H1 (cell line): ENCODE measurements around the gene MSANTD2. TPM values are rescaled to one million over a fixed set of nuclear protein-coding genes. Genes with fewer than 3 reads are reported as not detected.
A peak's percentile ranks its signal among the peaks of the same experiment; 100 is the strongest.

Experiments used
- BACH1 ChIP-seq: IDR thresholded peaks from 2 replicates; pipeline ENCODE4 v1.6.1; 2012; ENCODE audit warnings: low read length, improper control_type of control experiment
- CBX8 ChIP-seq: fragments of 300-800, 300-1000 bp; sonication (generic); IDR thresholded peaks from 2 replicates; pipeline ENCODE4 v1.7.1; 2016; ENCODE audit warnings: low read depth, low read length, borderline replicate concordance
- CHD7 ChIP-seq: fragments of 300-600 bp; sonication (generic); IDR thresholded peaks from 2 replicates; pipeline ENCODE4 v1.7.1; 2012; ENCODE audit warnings: low read length, moderate library complexity, mild to moderate bottlenecking, inconsistent platforms; ENCODE audit not compliant: insufficient replicate concordance
- EP300 ChIP-seq, 2 experiments: IDR thresholded peaks; 1 replicate in 1 of 2; 2 replicates in 1 of 2; pipeline ENCODE4 v1.6.1; 2011 to 2012; ENCODE audit warnings: low read depth in 2 of 2, low read length in 2 of 2, mild to moderate bottlenecking in 2 of 2, borderline replicate concordance in 1 of 2, inconsistent platforms in 1 of 2, moderate library complexity in 1 of 2
- EZH2 ChIP-seq: fragments of 200-600 bp; sonication (generic); IDR thresholded peaks from 2 replicates; pipeline ENCODE4 v1.7.1; 2012; ENCODE audit warnings: low read depth, mild to moderate bottlenecking, moderate library complexity, low read length, inconsistent platforms; ENCODE audit not compliant: severe bottlenecking
- KDM4A ChIP-seq: IDR thresholded peaks from one replicate; pipeline ENCODE4 v1.7.1; 2012; ENCODE audit warnings: low read depth, mild to moderate bottlenecking, moderate library complexity, low read length, inconsistent platforms; ENCODE audit not compliant: severe bottlenecking
- PHF8 ChIP-seq: fragments of 200-600 bp; sonication (generic); conservative IDR thresholded peaks from 2 replicates; pipeline ENCODE4 v1.7.1; 2012; ENCODE audit warnings: low read depth, mild to moderate bottlenecking, inconsistent platforms, low read length, moderate library complexity
- RAD21 ChIP-seq, 2 experiments: IDR thresholded peaks in 1 of 2; conservative IDR thresholded peaks in 1 of 2; 2 replicates each; pipeline ENCODE4 v1.6.1; 2011; ENCODE audit warnings: low read depth in 2 of 2, low read length in 2 of 2, improper control_type of control experiment in 1 of 2, inconsistent platforms in 1 of 2, mild to moderate bottlenecking in 1 of 2, moderate library complexity in 1 of 2
- RNF2 ChIP-seq: fragments of 200-900, 300-1000 bp; sonication (generic); IDR thresholded peaks from 2 replicates; pipeline ENCODE4 v1.7.1; 2016; ENCODE audit warnings: borderline replicate concordance, low read depth, mild to moderate bottlenecking, antibody characterized with exemption, low read length; ENCODE audit not compliant: poor library complexity, severe bottlenecking; ENCODE audit errors: missing control alignments
- TAF1 ChIP-seq: IDR thresholded peaks from 2 replicates; pipeline ENCODE4 v1.6.1; 2011; ENCODE audit warnings: mild to moderate bottlenecking, low read depth, low read length
- polyA plus RNA-seq, 7 experiments: library from polyadenylated mRNA; depleted of rRNA in 3 of 7; stranded (reverse) in 5 of 7; unstranded in 2 of 7; fragments of >200 nt in 5 of 7; fragments of 200-250 nt in 2 of 7; gene quantifications; 1 replicate in 5 of 7; 2 replicates in 1 of 7; 4 replicates in 1 of 7; pipeline versions ENCODE4 v1.2.1 to v1.2.3, GENCODE V29; 2011 to 2013; ENCODE audit warnings: missing spikeins in 2 of 7, mixed read lengths in 2 of 7
- total RNA-seq: library from RNA; stranded (reverse); fragmentation: NEBNext Ultra II Directional; extraction: Animal tissue kit (Norgen Biotek cat#: 25700); gene quantifications from 2 replicates; pipeline ENCODE4 v1.2.1, GENCODE V29; 2021

Gene MSANTD2
- total and polyA plus RNA-seq, 2 of the 8 experiments (the other 6 are each of a cell fraction or from before 2014, with no cell fraction given), result 8.2 to 15.9 TPM

GRCh38 chr11:124760205-124760652 lies 40.0 kb downstream of the MSANTD2 start (continued):
- TF ChIP-seq CHD7 (no peak), RNF2 (peak; percentile 30), RAD21 (IDR thresholded peaks at IDR 0.05 in 1 of 2, conservative IDR thresholded peaks at IDR 0.05 in 1 of 2; ENCODE audit: low read depth in 2 of 2, low read length in 2 of 2) (no peak), EP300 (IDR thresholded peaks at IDR 0.05; ENCODE audit: borderline replicate concordance in 1 of 2, low read depth in 2 of 2, low read length in 2 of 2) (no peak), EZH2 (peak; percentile 77), TAF1 (no peak), KDM4A (no peak), PHF8 (no peak), CBX8 (peak; percentile 49; the same call in 1 of the 2 replicates), BACH1 (no peak)
